ENCODE measurements around the gene GJD4.

Gene GJD4

GRCh38 chr10:35608328-35608672 is 3.2 kb downstream of the GJD4 start:
- DNase-seq (ENCODE audit: insufficient read length, low spot score) (peak; percentile 16), FAIRE-seq (no peak)
- TF ChIP-seq POLR2AphosphoS5 (IDR thresholded peaks at IDR 0.05; ENCODE audit: low read depth, low read length), result no peak
- TF ChIP-seq PAX5 (IDR thresholded peaks at IDR 0.05; ENCODE audit: insufficient read depth, low read length, severe bottlenecking), result no peak
- TF ChIP-seq POLR2A (IDR thresholded peaks at IDR 0.05; ENCODE audit: low read depth, low read length), result no peak
- TF ChIP-seq POU2F2 (IDR thresholded peaks at IDR 0.05; ENCODE audit: low read depth, low read length), result no peak
- no peak for TF ChIP-seq SPI1 (IDR thresholded peaks at IDR 0.05; ENCODE audit: low read depth, low read length)
- TF ChIP-seq TAF1 (IDR thresholded peaks at IDR 0.05; ENCODE audit: low read depth, low read length), result no peak

- no peak for FAIRE-seq
- TF ChIP-seq POLR2AphosphoS5 (IDR thresholded peaks at IDR 0.05; ENCODE audit: low read depth, low read length), result no peak
- no peak for TF ChIP-seq TAF1 (IDR thresholded peaks at IDR 0.05; ENCODE audit: low read depth, low read length)
- no peak for TF ChIP-seq PAX5 (IDR thresholded peaks at IDR 0.05; ENCODE audit: insufficient read depth, low read length, severe bottlenecking)
- TF ChIP-seq POU2F2 (IDR thresholded peaks at IDR 0.05; ENCODE audit: low read depth, low read length), result no peak
- TF ChIP-seq SPI1 (IDR thresholded peaks at IDR 0.05; ENCODE audit: low read depth, low read length), result no peak
- no peak for TF ChIP-seq POLR2A (IDR thresholded peaks at IDR 0.05; ENCODE audit: low read depth, low read length)
- no peak for DNase-seq (ENCODE audit: insufficient read length, low spot score)
These were observed 6.6 kb downstream of the GJD4 start for GRCh38 chr10:35611750-35612149.

- DNase-seq (ENCODE audit: insufficient read length, low spot score) (no peak), FAIRE-seq (no peak)
- TF ChIP-seq POLR2AphosphoS5 (IDR thresholded peaks at IDR 0.05; ENCODE audit: low read depth, low read length), result no peak
- no peak for TF ChIP-seq POU2F2 (IDR thresholded peaks at IDR 0.05; ENCODE audit: low read depth, low read length)
- no peak for TF ChIP-seq POLR2A (IDR thresholded peaks at IDR 0.05; ENCODE audit: low read depth, low read length)
- no peak for TF ChIP-seq TAF1 (IDR thresholded peaks at IDR 0.05; ENCODE audit: low read depth, low read length)
- no peak for TF ChIP-seq SPI1 (IDR thresholded peaks at IDR 0.05; ENCODE audit: low read depth, low read length)
- no peak for TF ChIP-seq PAX5 (IDR thresholded peaks at IDR 0.05; ENCODE audit: insufficient read depth, low read length, severe bottlenecking)
These were observed 7.4 kb downstream of the GJD4 start for GRCh38 chr10:35612385-35613106.

GRCh38 chr10:35613107-35613440 is 7.9 kb downstream of the GJD4 start:
- DNase-seq (ENCODE audit: insufficient read length, low spot score), result no peak
- FAIRE-seq, result no peak
- TF ChIP-seq TAF1 (IDR thresholded peaks at IDR 0.05; ENCODE audit: low read depth, low read length) (no peak), POU2F2 (IDR thresholded peaks at IDR 0.05; ENCODE audit: low read depth, low read length) (no peak), POLR2AphosphoS5 (IDR thresholded peaks at IDR 0.05; ENCODE audit: low read depth, low read length) (no peak), SPI1 (IDR thresholded peaks at IDR 0.05; ENCODE audit: low read depth, low read length) (no peak), PAX5 (IDR thresholded peaks at IDR 0.05; ENCODE audit: insufficient read depth, low read length, severe bottlenecking) (no peak), POLR2A (IDR thresholded peaks at IDR 0.05; ENCODE audit: low read depth, low read length) (no peak)

- FAIRE-seq (no peak), DNase-seq (ENCODE audit: insufficient read length, low spot score) (no peak)
- TF ChIP-seq SPI1 (IDR thresholded peaks at IDR 0.05; ENCODE audit: low read depth, low read length) (no peak), POLR2A (IDR thresholded peaks at IDR 0.05; ENCODE audit: low read depth, low read length) (no peak), POU2F2 (IDR thresholded peaks at IDR 0.05; ENCODE audit: low read depth, low read length) (no peak), POLR2AphosphoS5 (IDR thresholded peaks at IDR 0.05; ENCODE audit: low read depth, low read length) (no peak), PAX5 (IDR thresholded peaks at IDR 0.05; ENCODE audit: insufficient read depth, low read length, severe bottlenecking) (no peak), TAF1 (IDR thresholded peaks at IDR 0.05; ENCODE audit: low read depth, low read length) (no peak)
These were observed 8.6 kb downstream of the GJD4 start for GRCh38 chr10:35613597-35614226.

- FAIRE-seq, result no peak
These were observed 9.2 kb downstream of the GJD4 start for GRCh38 chr10:35614312-35614711.

GRCh38 chr10:35626971-35627507 is 21.9 kb downstream of the GJD4 start:
- FAIRE-seq (no peak), DNase-seq (ENCODE audit: insufficient read length, low spot score) (no peak)
- TF ChIP-seq POLR2AphosphoS5 (IDR thresholded peaks at IDR 0.05; ENCODE audit: low read depth, low read length), result no peak
- no peak for TF ChIP-seq SPI1 (IDR thresholded peaks at IDR 0.05; ENCODE audit: low read depth, low read length)
- TF ChIP-seq POLR2A (IDR thresholded peaks at IDR 0.05; ENCODE audit: low read depth, low read length), result no peak
- TF ChIP-seq POU2F2 (IDR thresholded peaks at IDR 0.05; ENCODE audit: low read depth, low read length), result no peak
- no peak for TF ChIP-seq PAX5 (IDR thresholded peaks at IDR 0.05; ENCODE audit: insufficient read depth, low read length, severe bottlenecking)
- TF ChIP-seq TAF1 (IDR thresholded peaks at IDR 0.05; ENCODE audit: low read depth, low read length), result no peak

More at GRCh38 chr10:35614312-35614711, 9.2 kb downstream of the GJD4 start:
- no peak for TF ChIP-seq SPI1 (IDR thresholded peaks at IDR 0.05; ENCODE audit: low read depth, low read length)
- TF ChIP-seq POLR2A (IDR thresholded peaks at IDR 0.05; ENCODE audit: low read depth, low read length), result no peak
- no peak for TF ChIP-seq TAF1 (IDR thresholded peaks at IDR 0.05; ENCODE audit: low read depth, low read length)
- no peak for TF ChIP-seq POLR2AphosphoS5 (IDR thresholded peaks at IDR 0.05; ENCODE audit: low read depth, low read length)
- no peak for TF ChIP-seq PAX5 (IDR thresholded peaks at IDR 0.05; ENCODE audit: insufficient read depth, low read length, severe bottlenecking)
- no peak for TF ChIP-seq POU2F2 (IDR thresholded peaks at IDR 0.05; ENCODE audit: low read depth, low read length)
- no peak for DNase-seq (ENCODE audit: insufficient read length, low spot score)

GRCh38 chr10:35631404-35631803 is 26.3 kb downstream of the GJD4 start:
- no peak for FAIRE-seq
- TF ChIP-seq TAF1 (IDR thresholded peaks at IDR 0.05; ENCODE audit: low read depth, low read length) (no peak), SPI1 (IDR thresholded peaks at IDR 0.05; ENCODE audit: low read depth, low read length) (no peak), PAX5 (IDR thresholded peaks at IDR 0.05; ENCODE audit: insufficient read depth, low read length, severe bottlenecking) (no peak), POLR2AphosphoS5 (IDR thresholded peaks at IDR 0.05; ENCODE audit: low read depth, low read length) (no peak), POLR2A (IDR thresholded peaks at IDR 0.05; ENCODE audit: low read depth, low read length) (no peak), POU2F2 (IDR thresholded peaks at IDR 0.05; ENCODE audit: low read depth, low read length) (no peak)
- DNase-seq (ENCODE audit: insufficient read length, low spot score), result no peak

GRCh38 chr10:35632027-35632426 is 26.9 kb downstream of the GJD4 start:
- FAIRE-seq (no peak), DNase-seq (ENCODE audit: insufficient read length, low spot score) (no peak)

More at GRCh38 chr10:35632027-35632426, 26.9 kb downstream of the GJD4 start:
- no peak for TF ChIP-seq POLR2A (IDR thresholded peaks at IDR 0.05; ENCODE audit: low read depth, low read length)
- TF ChIP-seq POU2F2 (IDR thresholded peaks at IDR 0.05; ENCODE audit: low read depth, low read length), result no peak
- no peak for TF ChIP-seq SPI1 (IDR thresholded peaks at IDR 0.05; ENCODE audit: low read depth, low read length)
- TF ChIP-seq TAF1 (IDR thresholded peaks at IDR 0.05; ENCODE audit: low read depth, low read length), result no peak
- no peak for TF ChIP-seq POLR2AphosphoS5 (IDR thresholded peaks at IDR 0.05; ENCODE audit: low read depth, low read length)
- TF ChIP-seq PAX5 (IDR thresholded peaks at IDR 0.05; ENCODE audit: insufficient read depth, low read length, severe bottlenecking), result no peak
